Trophoblast cell (in vitro differentiated cells and primary cell): ENCODE data around the gene RIC8A.

Experiments used
- DNase-seq, 2 donors: peaks; one replicate each; pipeline ENCODE4 v3.0.0-alpha.2; 2016
- H2AFZ ChIP-seq: 2 replicates; pipeline ENCODE4 v1.6.1; 2013; ENCODE audit warnings: low read length, moderate library complexity, mild to moderate bottlenecking; ENCODE audit not compliant: insufficient read depth, poor library complexity
- H2AK5ac ChIP-seq: 2 replicates; pipeline ENCODE4 v1.6.1; 2013; ENCODE audit warnings: mild to moderate bottlenecking, low read length
- H2BK120ac ChIP-seq: 2 replicates; pipeline ENCODE4 v1.6.1; 2013; ENCODE audit warnings: low read length, mild to moderate bottlenecking, moderate library complexity; ENCODE audit not compliant: insufficient read depth, poor library complexity
- H2BK12ac ChIP-seq: 2 replicates; pipeline ENCODE4 v1.6.1; 2013; ENCODE audit warnings: mild to moderate bottlenecking, low read length, moderate library complexity
- H2BK5ac ChIP-seq: 2 replicates; pipeline ENCODE4 v1.6.1; 2013; ENCODE audit warnings: low read length, low read depth, moderate library complexity, mild to moderate bottlenecking; ENCODE audit not compliant: poor library complexity
- H3K14ac ChIP-seq: 2 replicates; pipeline ENCODE4 v1.6.1; 2013; ENCODE audit warnings: mild to moderate bottlenecking, low read length
- H3K18ac ChIP-seq: 2 replicates; pipeline ENCODE4 v1.6.1; 2013; ENCODE audit warnings: mild to moderate bottlenecking, low read length
- H3K23ac ChIP-seq: 2 replicates; pipeline ENCODE4 v1.6.1; 2013; ENCODE audit warnings: low read length
- H3K27ac ChIP-seq: 2 replicates; pipeline ENCODE4 v1.5.1; 2013; ENCODE audit warnings: low read depth, mild to moderate bottlenecking, inconsistent platforms, low read length, moderate library complexity
- H3K27me3 ChIP-seq: 2 replicates; pipeline ENCODE4 v1.6.1; 2013; ENCODE audit warnings: inconsistent platforms, mild to moderate bottlenecking, low read length, moderate library complexity; ENCODE audit not compliant: insufficient read depth
- H3K36me3 ChIP-seq, 2 experiments: 1 replicate in 1 of 2; 2 replicates in 1 of 2; pipeline ENCODE4 v1.6.1; 2013; ENCODE audit warnings: low read length in 2 of 2, mild to moderate bottlenecking in 2 of 2, moderate library complexity in 1 of 2; ENCODE audit not compliant: insufficient read depth in 2 of 2, control insufficient read depth in 1 of 2
- H3K4ac ChIP-seq: 2 replicates; pipeline ENCODE4 v1.6.1; 2013; ENCODE audit warnings: low read depth, mild to moderate bottlenecking, low read length, moderate library complexity
- H3K4me1 ChIP-seq, 2 experiments: 1 replicate in 1 of 2; 2 replicates in 1 of 2; pipeline ENCODE4 v1.6.1; 2013; ENCODE audit warnings: low read length in 2 of 2, mild to moderate bottlenecking in 2 of 2, moderate library complexity in 1 of 2; ENCODE audit not compliant: insufficient read depth in 2 of 2, control insufficient read depth in 1 of 2
- H3K4me2 ChIP-seq: 2 replicates; pipeline ENCODE4 v1.6.1; 2013; ENCODE audit warnings: inconsistent platforms, mild to moderate bottlenecking, low read length, moderate library complexity
- H3K4me3 ChIP-seq: 2 replicates; pipeline ENCODE4 v1.5.1; 2013; ENCODE audit warnings: mild to moderate bottlenecking, low read depth, low read length, inconsistent platforms
- H3K79me1 ChIP-seq: one replicate; pipeline ENCODE4 v1.6.1; 2013; ENCODE audit warnings: low read length
- H3K79me2 ChIP-seq: 2 replicates; pipeline ENCODE4 v1.6.1; 2013; ENCODE audit warnings: low read length, mild to moderate bottlenecking; ENCODE audit not compliant: control insufficient read depth, insufficient read depth, poor library complexity
- H3K9ac ChIP-seq: 2 replicates; pipeline ENCODE4 v1.6.1; 2013; ENCODE audit warnings: mild to moderate bottlenecking, low read length
- H3K9me3 ChIP-seq: 2 replicates; pipeline ENCODE4 v1.6.1; 2013; ENCODE audit warnings: low read depth, mild to moderate bottlenecking, control low read depth, inconsistent platforms, low read length; ENCODE audit not compliant: insufficient read depth
- H4K12ac ChIP-seq: 2 replicates; pipeline ENCODE4 v1.6.1; 2013; ENCODE audit warnings: low read depth, mild to moderate bottlenecking, low read length, moderate library complexity
- H4K8ac ChIP-seq: 2 replicates; pipeline ENCODE4 v1.6.1; 2013; ENCODE audit warnings: low read depth, mild to moderate bottlenecking, low read length, moderate library complexity
- H4K91ac ChIP-seq: one replicate; pipeline ENCODE4 v1.6.1; 2013; ENCODE audit warnings: low read depth, mild to moderate bottlenecking, low read length, moderate library complexity
- WGBS: extraction: QIAGEN DNeasy Blood & Tissue Kit; methylation state at CpG from one replicate; pipeline ENCODE4 v1.1.7; 2013; ENCODE audit warnings: missing lambda C conversion rate; ENCODE audit not compliant: insufficient read length, insufficient coverage; ENCODE audit errors: extremely low coverage; 5-methylcytosine and 5-hydroxymethylcytosine counted together

RIC8A gene

GRCh38 chr11:211295-211694 is 3.8 kb downstream of the RIC8A start:
- no peak overlapping the region for H3K23ac ChIP-seq
- H4K8ac ChIP-seq, result no peak overlapping the region
- H3K9ac ChIP-seq, result no peak overlapping the region
- no peak overlapping the region for H2AK5ac ChIP-seq
- no peak overlapping the region for H3K4me2 ChIP-seq
- no peak overlapping the region for H2BK120ac ChIP-seq
- H2AFZ ChIP-seq, result no peak overlapping the region
- H3K18ac ChIP-seq, result no peak overlapping the region
- H3K9me3 ChIP-seq, result no peaks in the 10 kb centered on the region
- H3K14ac ChIP-seq, result no peak overlapping the region
- H4K12ac ChIP-seq, result no peak overlapping the region
- H3K36me3 ChIP-seq, result peaks cover 63 to 65% of the 10 kb centered on the region in 2 experiments
- no peak for DNase-seq
- peaks cover 34% of the 10 kb centered on the region for H3K79me2 ChIP-seq
- peaks cover 16 to 26% of the 10 kb centered on the region in 2 experiments for H3K4me1 ChIP-seq
- no peak overlapping the region for H2BK12ac ChIP-seq
- no CpG with 5 or more reads among the region's 5 CpGs for WGBS
- H3K4me3 ChIP-seq, result no peak overlapping the region
- no peak overlapping the region for H3K27ac ChIP-seq
- no peak overlapping the region for H3K4ac ChIP-seq
- peaks cover 24% of the 10 kb centered on the region for H3K79me1 ChIP-seq
- H4K91ac ChIP-seq, result no peak overlapping the region
- H2BK5ac ChIP-seq, result no peak overlapping the region
- H3K27me3 ChIP-seq, result no peaks in the 10 kb centered on the region

GRCh38 chr11:211741-212140 is 4.2 kb downstream of the RIC8A start:
- Histone ChIP-seq H3K79me1 (peaks cover 23% of the 10 kb centered on the region), H2BK12ac (no peak overlapping the region), H3K27me3 (no peaks in the 10 kb centered on the region), H4K8ac (no peak overlapping the region), H3K9ac (no peak overlapping the region), H2BK120ac (no peak overlapping the region), H3K4me3 (no peak overlapping the region), H3K79me2 (peaks cover 29% of the 10 kb centered on the region), H4K12ac (no peak overlapping the region), H2BK5ac (no peak overlapping the region), H3K27ac (no peak overlapping the region), H3K23ac (no peak overlapping the region), H3K9me3 (no peaks in the 10 kb centered on the region), H3K4me2 (no peak overlapping the region), H3K4ac (no peak overlapping the region), H3K4me1 (peaks cover 15 to 23% of the 10 kb centered on the region in 2 experiments), H4K91ac (no peak overlapping the region), H3K36me3 (peaks cover 65 to 69% of the 10 kb centered on the region in 2 experiments), H3K14ac (no peak overlapping the region), H3K18ac (no peak overlapping the region), H2AFZ (no peak overlapping the region), H2AK5ac (no peak overlapping the region)
- DNase-seq, result no peak
- no CpG with 5 or more reads among the region's 9 CpGs for WGBS

GRCh38 chr11:212150-213100 is 4.9 kb downstream of the RIC8A start:
- H3K27me3 ChIP-seq, result no peaks in the 10 kb centered on the region
- peaks cover 65 to 69% of the 10 kb centered on the region in 2 experiments for H3K36me3 ChIP-seq
- no peak overlapping the region for H3K9ac ChIP-seq
- peaks cover 18% of the 10 kb centered on the region for H3K79me1 ChIP-seq
- no peak overlapping the region for H2AK5ac ChIP-seq
- H3K14ac ChIP-seq, result no peak overlapping the region
- H3K4me3 ChIP-seq, result no peak overlapping the region
- no peak overlapping the region for H2AFZ ChIP-seq
- no peak overlapping the region for H2BK5ac ChIP-seq
- no peak overlapping the region for H3K23ac ChIP-seq
- DNase-seq, result no peak
- H3K4ac ChIP-seq, result no peak overlapping the region
- no peak overlapping the region for H4K91ac ChIP-seq
- H2BK12ac ChIP-seq, result no peak overlapping the region
- no peak overlapping the region for H3K27ac ChIP-seq
- no peak overlapping the region for H2BK120ac ChIP-seq
- H3K9me3 ChIP-seq, result no peaks in the 10 kb centered on the region
- no peak overlapping the region for H4K12ac ChIP-seq
- no peak overlapping the region for H3K18ac ChIP-seq
- H3K79me2 ChIP-seq, result peaks cover 25% of the 10 kb centered on the region
- WGBS, result no CpG with 5 or more reads among the region's 17 CpGs
- no peak overlapping the region for H4K8ac ChIP-seq
- H3K4me2 ChIP-seq, result no peak overlapping the region
- H3K4me1 ChIP-seq, result peaks cover 15 to 23% of the 10 kb centered on the region in 2 experiments

- no peak overlapping the region for H2BK5ac ChIP-seq
- H4K91ac ChIP-seq, result no peak overlapping the region
- H2BK12ac ChIP-seq, result no peak overlapping the region
- no peak overlapping the region for H3K4ac ChIP-seq
- H2AK5ac ChIP-seq, result no peak overlapping the region
- no CpG with 5 or more reads among the region's 4 CpGs for WGBS
- no peaks in the 10 kb centered on the region for H3K27me3 ChIP-seq
- no peak overlapping the region for H3K4me2 ChIP-seq
- peaks cover 15 to 23% of the 10 kb centered on the region in 2 experiments for H3K4me1 ChIP-seq
- H3K14ac ChIP-seq, result no peak overlapping the region
- no peaks in the 10 kb centered on the region for H3K9me3 ChIP-seq
- H2AFZ ChIP-seq, result no peak overlapping the region
- peak; percentile 39 to 46 for DNase-seq
- no peak overlapping the region for H3K18ac ChIP-seq
- H3K36me3 ChIP-seq, result peaks cover 66 to 71% of the 10 kb centered on the region in 2 experiments
- no peak overlapping the region for H3K23ac ChIP-seq
- no peak overlapping the region for H3K27ac ChIP-seq
- H3K9ac ChIP-seq, result no peak overlapping the region
- H3K79me2 ChIP-seq, result peaks cover 18% of the 10 kb centered on the region
- H3K79me1 ChIP-seq, result peaks cover 11% of the 10 kb centered on the region
- H4K8ac ChIP-seq, result no peak overlapping the region
- no peak overlapping the region for H2BK120ac ChIP-seq
- no peak overlapping the region for H3K4me3 ChIP-seq
- H4K12ac ChIP-seq, result no peak overlapping the region
These were observed 5.6 kb downstream of the RIC8A start for GRCh38 chr11:213111-213510.
